Fibroblast of the aortic adventitia (primary cell): Measurements from ENCODE around the gene ZMYM4. TPM values are rescaled to one million over a fixed set of nuclear protein-coding genes. Genes with fewer than 3 reads are reported as not detected.
"Not testable (repeated sequence)": the region's sequence is repeated elsewhere in the genome, so short reads cannot be mapped to it uniquely, and the experiment has no call there.

Experiments
- DNase-seq: peaks from one replicate; pipeline ENCODE4 v3.0.0-alpha.2; 2010; ENCODE audit warnings: low read depth
- H3K4me3 ChIP-seq: 2 replicates; pipeline ENCODE4 v1.5.1; 2011; ENCODE audit warnings: low read depth, mild to moderate bottlenecking, control low read depth, low read length, moderate library complexity
- CTCF ChIP-seq: IDR thresholded peaks from 2 replicates; pipeline ENCODE4 v1.5.1; 2011; ENCODE audit warnings: mild to moderate bottlenecking, low read length, control low read depth, inconsistent platforms; ENCODE audit not compliant: insufficient read depth
- total RNA-seq: library from RNA; depleted of rRNA; stranded (reverse); fragments of >200 nt; gene quantifications from 2 replicates; pipeline ENCODE4 v1.2.3, GENCODE V29; 2012; ENCODE audit warnings: low replicate concordance

ZMYM4 gene
- total RNA-seq, 1 donor = 52.2 TPM

DNA sequence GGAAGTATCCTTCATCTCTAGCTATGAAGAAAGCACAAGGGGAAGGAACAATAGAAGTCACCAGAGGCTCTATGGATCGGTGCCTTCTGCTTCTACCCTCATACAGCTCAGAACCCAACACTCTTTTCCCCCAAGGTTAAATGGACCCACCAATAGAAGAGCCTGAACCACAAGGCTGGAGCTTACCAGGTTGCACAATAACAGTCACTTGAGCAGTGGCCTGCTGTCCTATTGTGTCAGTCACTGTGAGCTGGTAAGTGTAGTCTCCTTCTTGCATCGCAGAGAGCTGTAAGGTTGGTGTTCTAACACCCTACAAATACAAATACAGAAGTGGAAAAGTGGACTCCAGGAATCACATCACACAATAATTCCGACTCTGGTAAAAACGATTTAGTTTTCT, 185.7 kb downstream of the ZMYM4 start:
- no peak for TF ChIP-seq CTCF
- DNase-seq = no peak
- no peak overlapping the region for H3K4me3 ChIP-seq

GRCh38 chr1:35454616-35455015, 186.1 kb downstream of the ZMYM4 start:
- TF ChIP-seq CTCF = peak; percentile 43
- peak; percentile 88 for DNase-seq
- no peak overlapping the region for H3K4me3 ChIP-seq

- DNase-seq = no peak
- TF ChIP-seq CTCF = no peak
- no peak overlapping the region for H3K4me3 ChIP-seq
Observed at GRCh38 chr1:35460796-35461195, 192.3 kb downstream of the ZMYM4 start.

DNA sequence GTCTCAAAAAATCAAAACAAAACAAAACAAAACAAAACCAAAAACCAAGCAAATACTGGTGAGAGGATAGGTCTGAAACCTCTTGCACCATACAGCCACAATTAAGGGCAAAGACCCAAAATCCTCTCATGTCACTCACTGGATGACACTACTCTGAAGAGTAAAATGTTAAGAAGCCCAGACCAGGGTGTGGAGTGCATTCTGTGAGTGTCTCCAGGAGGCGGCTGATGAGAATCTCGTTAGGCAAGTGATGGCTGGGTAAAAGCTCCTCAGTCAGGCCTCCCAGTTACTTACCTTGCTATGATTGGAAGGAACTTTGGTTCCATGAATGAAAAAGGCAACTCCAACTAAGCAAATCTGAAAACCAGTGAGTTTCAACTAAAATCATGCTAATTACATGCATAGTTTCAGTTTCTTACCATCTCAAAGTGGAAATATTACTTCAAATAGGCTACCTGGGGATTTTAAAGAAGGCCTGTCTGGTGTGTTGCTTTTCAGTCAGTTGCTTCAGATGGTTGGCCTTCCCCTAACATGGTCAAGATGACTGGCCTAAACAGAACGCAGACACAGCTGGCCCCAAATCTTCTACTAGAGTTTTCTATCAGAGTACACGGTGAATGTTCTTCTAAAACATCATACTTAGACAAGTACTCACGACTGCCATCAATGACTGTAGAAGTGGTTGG, 193.6 kb downstream of the ZMYM4 start:
- no peak for TF ChIP-seq CTCF
- no peak overlapping the region for H3K4me3 ChIP-seq
- DNase-seq = no peak

- no peak for DNase-seq
- no peak for TF ChIP-seq CTCF
Observed at GRCh38 chr1:35463232-35463631, 194.7 kb downstream of the ZMYM4 start.

GRCh38 chr1:35463749-35464148, 195.2 kb downstream of the ZMYM4 start:
- DNase-seq, H3K4me3 ChIP-seq: not testable (repeated sequence)

More at GRCh38 chr1:35463232-35463631, 194.7 kb downstream of the ZMYM4 start:
- H3K4me3 ChIP-seq = no peak overlapping the region

GRCh38 chr1:35466120-35466519, 197.6 kb downstream of the ZMYM4 start:
- no peak overlapping the region for H3K4me3 ChIP-seq
- no peak for TF ChIP-seq CTCF

More at GRCh38 chr1:35466120-35466519, 197.6 kb downstream of the ZMYM4 start:
- DNase-seq = no peak
